Neural cell (in vitro differentiated cells): ENCODE results near the gene SLC25A25. TPM values are rescaled to one million over a fixed set of nuclear protein-coding genes. Genes with fewer than 3 reads are reported as not detected.

Experiments
- H2AFZ ChIP-seq: fragments of 200-600, 300-800 bp; sonication (generic), shearing (Covaris generic); 2 replicates; pipeline ENCODE4 v1.6.0; 2014; ENCODE audit warnings: low read depth, mild to moderate bottlenecking, antibody characterized with exemption, low read length, moderate library complexity
- H3F3A ChIP-seq: fragments of 200-600 bp; shearing (Covaris generic); 2 replicates; pipeline ENCODE4 v1.6.1; 2016; ENCODE audit warnings: mild to moderate bottlenecking, moderate library complexity, mixed read lengths, antibody characterized with exemption, low read length; ENCODE audit not compliant: insufficient read depth, poor library complexity, severe bottlenecking
- H3K27ac ChIP-seq: fragments of 200-600, 300-800 bp; sonication (generic), shearing (Covaris generic); 2 replicates; pipeline ENCODE4 v1.5.1; 2014; ENCODE audit warnings: mild to moderate bottlenecking, low read length, moderate library complexity
- H3K27me3 ChIP-seq: fragments of 300-800, 200-600 bp; sonication (generic), shearing (Covaris generic); 2 replicates; pipeline ENCODE4 v1.6.0; 2014; ENCODE audit warnings: mild to moderate bottlenecking, low read depth, low read length, moderate library complexity; ENCODE audit not compliant: insufficient read depth
- H3K36me3 ChIP-seq: fragments of 300-800, 200-600 bp; sonication (generic), shearing (Covaris generic); 2 replicates; pipeline ENCODE4 v1.5.1; 2014; ENCODE audit warnings: mild to moderate bottlenecking, antibody characterized with exemption, low read length, moderate library complexity; ENCODE audit not compliant: insufficient read depth
- H3K4me2 ChIP-seq: fragments of 300-800, 200-600 bp; sonication (generic), shearing (Covaris generic); 2 replicates; pipeline ENCODE4 v1.6.0; 2014; ENCODE audit warnings: mild to moderate bottlenecking, low read length
- H3K4me3 ChIP-seq: fragments of 300-800, 200-600 bp; sonication (generic), shearing (Covaris generic); 2 replicates; pipeline ENCODE4 v1.5.1; 2014; ENCODE audit warnings: mild to moderate bottlenecking, low read length, moderate library complexity
- H3K79me2 ChIP-seq: fragments of 200-600 bp; shearing (Covaris generic); replicated peaks from 2 replicates; pipeline ENCODE4 v1.6.0; 2014; ENCODE audit warnings: mild to moderate bottlenecking, low read length, moderate library complexity; ENCODE audit not compliant: insufficient read depth
- H3K9ac ChIP-seq: fragments of 300-800, 200-600 bp; sonication (generic), shearing (Covaris generic); 2 replicates; pipeline ENCODE4 v1.6.1; 2016; ENCODE audit warnings: mild to moderate bottlenecking, low read length, mixed read lengths
- H3K9me2 ChIP-seq: fragments of 200-600 bp; shearing (Covaris generic); 2 replicates; pipeline ENCODE4 v1.6.1; 2016; ENCODE audit warnings: mild to moderate bottlenecking, low read length, mixed read lengths; ENCODE audit not compliant: insufficient read depth
- H3K9me3 ChIP-seq: fragments of 200-600, 300-800 bp; sonication (generic), shearing (Covaris generic); 2 replicates; pipeline ENCODE4 v1.6.1; 2016; ENCODE audit warnings: mild to moderate bottlenecking, mixed run types, low read length, moderate library complexity, mixed read lengths
- H4K20me1 ChIP-seq: fragments of 200-600 bp; shearing (Covaris generic); 2 replicates; pipeline ENCODE4 v1.6.1; 2016; ENCODE audit warnings: mild to moderate bottlenecking, mixed run types; ENCODE audit not compliant: insufficient read depth
- EP300 ChIP-seq: fragments of 450-650 bp; conservative IDR thresholded peaks from 2 replicates; pipeline ENCODE4 v1.6.1; 2014; ENCODE audit warnings: antibody characterized with exemption, mild to moderate bottlenecking, moderate library complexity; ENCODE audit not compliant: poor library complexity, severe bottlenecking
- EZH2 ChIP-seq: fragments of 200-600, 300-800 bp; shearing (Covaris generic), sonication (generic); IDR thresholded peaks from 2 replicates; pipeline ENCODE4 v1.6.1; 2014; ENCODE audit warnings: antibody characterized with exemption, low read length, borderline replicate concordance, mild to moderate bottlenecking; ENCODE audit not compliant: insufficient read depth, poor library complexity, severe bottlenecking
- MXI1 ChIP-seq: fragments of 450-650 bp; conservative IDR thresholded peaks from 2 replicates; pipeline ENCODE4 v1.6.1; 2014; ENCODE audit warnings: antibody characterized with exemption, mild to moderate bottlenecking; ENCODE audit not compliant: poor library complexity, severe bottlenecking
- POLR2AphosphoS5 ChIP-seq: IDR thresholded peaks from 2 replicates; pipeline ENCODE4 v1.6.1; 2012
- RAD21 ChIP-seq: fragments of 450-650 bp; conservative IDR thresholded peaks from 2 replicates; pipeline ENCODE4 v1.6.1; 2014; ENCODE audit warnings: antibody characterized with exemption, mild to moderate bottlenecking, moderate library complexity
- SMC3 ChIP-seq: fragments of 450-650 bp; conservative IDR thresholded peaks from 2 replicates; pipeline ENCODE4 v1.6.1; 2014; ENCODE audit warnings: antibody characterized with exemption, mild to moderate bottlenecking, moderate library complexity; ENCODE audit not compliant: poor library complexity
- TAF1 ChIP-seq: IDR thresholded peaks from 2 replicates; pipeline ENCODE4 v1.6.1; 2012; ENCODE audit warnings: low read depth
- polyA plus RNA-seq: library from polyadenylated mRNA; depleted of rRNA; stranded (reverse); fragments of >200 nt; gene quantifications from 2 replicates; pipeline ENCODE4 v1.2.3, GENCODE V29; 2014
- TF ChIP-seq, protein P1 (sequence below): IDR thresholded peaks from 2 replicates; pipeline ENCODE4 v1.6.1; 2012; ENCODE audit warnings: borderline replicate concordance
- TF ChIP-seq, protein P2 (sequence below): fragments of 450-650 bp; IDR thresholded peaks from 2 replicates; pipeline ENCODE4 v1.5.1; 2014; ENCODE audit warnings: antibody characterized with exemption, mild to moderate bottlenecking, moderate library complexity; ENCODE audit not compliant: poor library complexity, severe bottlenecking

The SLC25A25 gene
- polyA plus RNA-seq, 1 donor from 2014 or later, result 43.7 TPM

DNA sequence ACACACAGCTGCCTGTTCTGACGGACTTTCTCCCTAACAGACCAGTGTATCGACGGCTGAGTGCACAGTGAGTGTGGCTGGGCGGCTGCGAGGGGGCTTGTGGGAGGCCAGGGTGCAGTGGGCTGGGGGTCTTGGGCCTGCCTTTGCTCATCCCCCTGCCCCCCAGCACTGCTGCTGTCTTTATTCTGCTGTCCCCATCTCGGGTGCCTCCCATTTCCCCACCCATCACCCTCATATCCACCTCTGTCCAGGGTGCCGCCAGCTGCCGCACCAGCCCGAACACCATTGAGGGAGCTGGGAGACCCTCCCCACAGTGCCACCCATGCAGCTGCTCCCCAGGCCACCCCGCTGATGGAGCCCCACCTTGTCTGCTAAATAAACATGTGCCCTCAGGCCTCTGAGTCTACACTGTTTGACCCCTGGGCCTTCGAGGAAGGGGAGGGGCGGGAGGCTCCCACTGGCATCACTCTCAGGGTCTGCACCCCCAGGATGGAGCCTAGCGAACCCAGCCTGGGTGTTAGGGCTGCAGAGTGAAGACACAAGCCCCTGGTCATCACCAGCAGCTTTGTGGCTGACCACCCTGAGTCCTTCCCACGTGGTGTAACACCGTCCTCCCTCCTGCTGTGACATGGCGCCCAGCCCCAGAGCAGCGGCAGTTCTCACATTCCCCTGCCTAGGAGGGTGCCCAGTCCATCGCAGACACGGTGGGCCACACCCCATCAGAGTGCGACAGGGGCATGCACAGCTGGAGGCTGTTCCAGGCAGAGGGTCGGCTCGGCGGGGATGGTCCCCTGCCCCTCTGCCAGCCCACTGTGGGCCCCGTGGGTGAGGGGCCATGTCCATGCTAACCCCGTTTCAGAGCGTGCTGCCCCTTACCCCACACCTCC lies 85.3 kb downstream of the SLC25A25 start:
- H3K9ac ChIP-seq, result no peak overlapping the region
- no peak overlapping the region for H3K4me3 ChIP-seq
- no peaks in the 10 kb centered on the region for H4K20me1 ChIP-seq
- no peaks in the 10 kb centered on the region for H3K9me2 ChIP-seq
- no peaks in the 10 kb centered on the region for H3K9me3 ChIP-seq
- no peaks in the 10 kb centered on the region for H3K27me3 ChIP-seq
- H3K79me2 ChIP-seq, result no peaks in the 10 kb centered on the region
- TF ChIP-seq POLR2AphosphoS5 (no peak), EP300 (no peak), MXI1 (no peak), SMC3 (no peak), EZH2 (no peak), TAF1 (no peak)
- TF ChIP-seq, protein P1, sequence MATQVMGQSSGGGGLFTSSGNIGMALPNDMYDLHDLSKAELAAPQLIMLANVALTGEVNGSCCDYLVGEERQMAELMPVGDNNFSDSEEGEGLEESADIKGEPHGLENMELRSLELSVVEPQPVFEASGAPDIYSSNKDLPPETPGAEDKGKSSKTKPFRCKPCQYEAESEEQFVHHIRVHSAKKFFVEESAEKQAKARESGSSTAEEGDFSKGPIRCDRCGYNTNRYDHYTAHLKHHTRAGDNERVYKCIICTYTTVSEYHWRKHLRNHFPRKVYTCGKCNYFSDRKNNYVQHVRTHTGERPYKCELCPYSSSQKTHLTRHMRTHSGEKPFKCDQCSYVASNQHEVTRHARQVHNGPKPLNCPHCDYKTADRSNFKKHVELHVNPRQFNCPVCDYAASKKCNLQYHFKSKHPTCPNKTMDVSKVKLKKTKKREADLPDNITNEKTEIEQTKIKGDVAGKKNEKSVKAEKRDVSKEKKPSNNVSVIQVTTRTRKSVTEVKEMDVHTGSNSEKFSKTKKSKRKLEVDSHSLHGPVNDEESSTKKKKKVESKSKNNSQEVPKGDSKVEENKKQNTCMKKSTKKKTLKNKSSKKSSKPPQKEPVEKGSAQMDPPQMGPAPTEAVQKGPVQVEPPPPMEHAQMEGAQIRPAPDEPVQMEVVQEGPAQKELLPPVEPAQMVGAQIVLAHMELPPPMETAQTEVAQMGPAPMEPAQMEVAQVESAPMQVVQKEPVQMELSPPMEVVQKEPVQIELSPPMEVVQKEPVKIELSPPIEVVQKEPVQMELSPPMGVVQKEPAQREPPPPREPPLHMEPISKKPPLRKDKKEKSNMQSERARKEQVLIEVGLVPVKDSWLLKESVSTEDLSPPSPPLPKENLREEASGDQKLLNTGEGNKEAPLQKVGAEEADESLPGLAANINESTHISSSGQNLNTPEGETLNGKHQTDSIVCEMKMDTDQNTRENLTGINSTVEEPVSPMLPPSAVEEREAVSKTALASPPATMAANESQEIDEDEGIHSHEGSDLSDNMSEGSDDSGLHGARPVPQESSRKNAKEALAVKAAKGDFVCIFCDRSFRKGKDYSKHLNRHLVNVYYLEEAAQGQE, result no peak
- TF ChIP-seq, protein P2, sequence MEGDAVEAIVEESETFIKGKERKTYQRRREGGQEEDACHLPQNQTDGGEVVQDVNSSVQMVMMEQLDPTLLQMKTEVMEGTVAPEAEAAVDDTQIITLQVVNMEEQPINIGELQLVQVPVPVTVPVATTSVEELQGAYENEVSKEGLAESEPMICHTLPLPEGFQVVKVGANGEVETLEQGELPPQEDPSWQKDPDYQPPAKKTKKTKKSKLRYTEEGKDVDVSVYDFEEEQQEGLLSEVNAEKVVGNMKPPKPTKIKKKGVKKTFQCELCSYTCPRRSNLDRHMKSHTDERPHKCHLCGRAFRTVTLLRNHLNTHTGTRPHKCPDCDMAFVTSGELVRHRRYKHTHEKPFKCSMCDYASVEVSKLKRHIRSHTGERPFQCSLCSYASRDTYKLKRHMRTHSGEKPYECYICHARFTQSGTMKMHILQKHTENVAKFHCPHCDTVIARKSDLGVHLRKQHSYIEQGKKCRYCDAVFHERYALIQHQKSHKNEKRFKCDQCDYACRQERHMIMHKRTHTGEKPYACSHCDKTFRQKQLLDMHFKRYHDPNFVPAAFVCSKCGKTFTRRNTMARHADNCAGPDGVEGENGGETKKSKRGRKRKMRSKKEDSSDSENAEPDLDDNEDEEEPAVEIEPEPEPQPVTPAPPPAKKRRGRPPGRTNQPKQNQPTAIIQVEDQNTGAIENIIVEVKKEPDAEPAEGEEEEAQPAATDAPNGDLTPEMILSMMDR, result no peak
- no peak overlapping the region for H2AFZ ChIP-seq
- no peaks in the 10 kb centered on the region for H3K36me3 ChIP-seq
- H3K4me2 ChIP-seq, result no peak overlapping the region
- no peak overlapping the region for H3K27ac ChIP-seq
- no peaks in the 10 kb centered on the region for H3F3A ChIP-seq

DNA sequence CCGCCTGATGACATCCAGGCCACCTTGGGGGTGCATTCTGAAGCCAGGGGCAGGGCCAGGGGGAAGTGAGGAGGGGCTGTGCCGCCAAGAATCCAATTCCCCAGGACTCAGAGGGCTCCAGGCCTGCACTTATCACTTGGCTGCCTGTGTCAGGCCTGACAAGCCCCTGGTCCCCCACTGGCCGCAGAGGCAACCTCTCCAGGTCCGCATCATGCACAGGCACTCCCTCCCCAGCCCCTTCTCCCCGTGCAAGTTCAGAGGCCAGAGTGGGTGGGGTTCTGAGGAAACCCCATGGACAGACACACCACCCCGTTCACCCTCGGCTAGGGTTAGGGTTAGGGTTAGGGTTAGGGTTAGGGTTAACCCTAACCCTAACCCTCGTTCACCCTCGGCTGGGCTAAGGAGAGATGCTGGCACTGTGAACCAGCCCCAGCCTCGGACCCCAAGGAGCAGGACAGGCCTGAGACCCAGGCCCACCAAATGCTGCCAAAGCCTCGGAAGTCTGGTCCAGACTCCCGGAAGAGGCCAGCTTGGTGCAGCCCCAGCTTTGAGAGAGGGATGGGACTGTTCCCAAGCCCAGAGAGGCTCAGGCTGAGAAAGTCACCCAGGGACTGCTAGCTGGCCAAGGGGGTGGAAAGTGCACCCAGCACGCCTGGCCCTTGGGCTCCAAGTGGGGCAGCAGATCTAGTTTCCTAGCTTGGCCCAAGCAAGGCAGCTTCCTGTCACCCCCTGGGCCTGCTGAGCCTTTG lies 86.1 kb downstream of the SLC25A25 start:
- Histone ChIP-seq H3K9me3 (no peaks in the 10 kb centered on the region), H3K27ac (no peak overlapping the region), H4K20me1 (no peaks in the 10 kb centered on the region), H3K9me2 (no peaks in the 10 kb centered on the region), H3K27me3 (no peaks in the 10 kb centered on the region), H2AFZ (no peak overlapping the region), H3K4me2 (no peak overlapping the region), H3K4me3 (no peak overlapping the region), H3K79me2 (no peaks in the 10 kb centered on the region), H3K9ac (no peak overlapping the region), H3F3A (no peaks in the 10 kb centered on the region), H3K36me3 (no peaks in the 10 kb centered on the region)
- TF ChIP-seq TAF1 (no peak), RAD21 (no peak), EZH2 (no peak), EP300 (no peak), SMC3 (no peak), MXI1 (no peak), POLR2AphosphoS5 (no peak)
- TF ChIP-seq, protein P1, result no peak
- TF ChIP-seq, protein P2, result no peak
